AG04450 (cell line): ENCODE data around the gene ADAR. TPM values are rescaled to one million over a fixed set of nuclear protein-coding genes. Genes with fewer than 3 reads are reported as not detected.

Experiments used
- CTCF ChIA-PET: fragments of 300-600, 350-600 bp; formaldehyde crosslinking; extraction: SDS; loops from one replicate; lab custom pipeline; 2022; ENCODE audit warnings: antibody characterized with exemption, inconsistent platforms; lab: Charles Lee
- POLR2A ChIA-PET: fragments of 350-600 bp; formaldehyde crosslinking; extraction: SDS; loops from one replicate; lab custom pipeline; 2021; ENCODE audit warnings: antibody characterized with exemption, inconsistent platforms; lab: Yijun Ruan, JAX
- DNase-seq: peaks from one replicate; pipeline ENCODE4 v3.0.0-alpha.2; 2011; ENCODE audit warnings: low read depth, low spot score
- H3K27ac ChIP-seq: one replicate; pipeline ENCODE4 v1.5.1; 2012; ENCODE audit warnings: low read depth, low read length, control low read depth
- H3K27me3 ChIP-seq: one replicate; pipeline ENCODE4 v1.6.0; 2012; ENCODE audit warnings: low read length; ENCODE audit not compliant: control insufficient read depth, insufficient read depth
- H3K4me3 ChIP-seq: 2 replicates; pipeline ENCODE4 v1.5.1; 2011; ENCODE audit warnings: mild to moderate bottlenecking, low read depth, low read length, control low read depth
- H3K9me3 ChIP-seq: 2 replicates; pipeline ENCODE4 v1.5.1; 2012; ENCODE audit warnings: low read length; ENCODE audit not compliant: control insufficient read depth, insufficient read depth
- CTCF ChIP-seq: IDR thresholded peaks from 2 replicates; pipeline ENCODE4 v1.5.1; 2011; ENCODE audit warnings: low read depth, low read length, control low read depth, inconsistent platforms
- polyA plus RNA-seq: library from polyadenylated mRNA; depleted of rRNA; stranded (reverse); fragments of >200 nt; gene quantifications from 2 replicates; pipeline ENCODE4 v1.2.3, GENCODE V29; 2011

The ADAR gene
- polyA plus RNA-seq, 1 experiment = 203 TPM

GRCh38 chr1:154622503-154623039 is 14.6 kb upstream of the ADAR start:
- H3K9me3 ChIP-seq = no peaks in the 10 kb centered on the region
- CTCF ChIA-PET = interaction anchor here (0.6 kb wide), 1 partner anchor 196 kb away, joined by 4 read pairs; no protein-coding TSS in a partner anchor
- POLR2A ChIA-PET = no interaction called here
- no peak overlapping the region for H3K27ac ChIP-seq
- H3K27me3 ChIP-seq = no peaks in the 10 kb centered on the region
- DNase-seq = no peak
- no peak for TF ChIP-seq CTCF
- no peak overlapping the region for H3K4me3 ChIP-seq

- Histone ChIP-seq H3K4me3 (no peak overlapping the region), H3K27me3 (no peaks in the 10 kb centered on the region), H3K9me3 (no peaks in the 10 kb centered on the region), H3K27ac (no peak overlapping the region)
- no peak for DNase-seq
- CTCF ChIA-PET = no interaction called here
- TF ChIP-seq CTCF = no peak
- POLR2A ChIA-PET = no interaction called here
These were observed 13.9 kb upstream of the ADAR start for GRCh38 chr1:154621875-154622274.

GRCh38 chr1:154620751-154621150 is 12.8 kb upstream of the ADAR start:
- no peak overlapping the region for H3K27ac ChIP-seq
- ChIA-PET POLR2A (no interaction called here), CTCF (interaction anchor here (0.5 to 1.9 kb wide), 2 partner anchors 61 to 423 kb away, joined by 5 to 8 read pairs; no protein-coding TSS in a partner anchor)
- no peak for DNase-seq
- TF ChIP-seq CTCF = no peak
- H3K4me3 ChIP-seq = no peak overlapping the region
- H3K27me3 ChIP-seq = no peaks in the 10 kb centered on the region
- no peaks in the 10 kb centered on the region for H3K9me3 ChIP-seq

GRCh38 chr1:154619181-154619948 is 11.4 kb upstream of the ADAR start:
- no peak for DNase-seq
- Histone ChIP-seq H3K9me3 (no peaks in the 10 kb centered on the region), H3K27me3 (no peaks in the 10 kb centered on the region), H3K27ac (no peak overlapping the region), H3K4me3 (no peak overlapping the region)
- ChIA-PET CTCF (interaction anchor here (0.7 to 1.9 kb wide), 2 partner anchors 60 to 472 kb away, joined by 3 to 8 read pairs; no protein-coding TSS in a partner anchor), POLR2A (no interaction called here)
- no peak for TF ChIP-seq CTCF

- Histone ChIP-seq H3K27ac (no peak overlapping the region), H3K4me3 (no peak overlapping the region), H3K9me3 (no peaks in the 10 kb centered on the region), H3K27me3 (no peaks in the 10 kb centered on the region)
- no peak for DNase-seq
- no peak for TF ChIP-seq CTCF
- POLR2A ChIA-PET = no interaction called here
- CTCF ChIA-PET = no interaction called here
These were observed 8.8 kb upstream of the ADAR start for GRCh38 chr1:154616659-154617345.
